PC-3 (cell line): ENCODE measurements around the gene NEU2.

Experiments used
- EZH2 ChIP-seq: fragments of 300-600 bp; sonication (generic); IDR thresholded peaks from one replicate; pipeline ENCODE4 v1.6.1; 2017; ENCODE audit warnings: antibody characterized with exemption, mild to moderate bottlenecking, low read length; ENCODE audit not compliant: unreplicated experiment
- TF ChIP-seq, protein P1 (sequence below): fragments of 300-600 bp; sonication (generic); conservative IDR thresholded peaks from 2 replicates; pipeline ENCODE4 v1.5.1; 2017; ENCODE audit warnings: antibody characterized with exemption, low read depth, mild to moderate bottlenecking, low read length

DNA sequence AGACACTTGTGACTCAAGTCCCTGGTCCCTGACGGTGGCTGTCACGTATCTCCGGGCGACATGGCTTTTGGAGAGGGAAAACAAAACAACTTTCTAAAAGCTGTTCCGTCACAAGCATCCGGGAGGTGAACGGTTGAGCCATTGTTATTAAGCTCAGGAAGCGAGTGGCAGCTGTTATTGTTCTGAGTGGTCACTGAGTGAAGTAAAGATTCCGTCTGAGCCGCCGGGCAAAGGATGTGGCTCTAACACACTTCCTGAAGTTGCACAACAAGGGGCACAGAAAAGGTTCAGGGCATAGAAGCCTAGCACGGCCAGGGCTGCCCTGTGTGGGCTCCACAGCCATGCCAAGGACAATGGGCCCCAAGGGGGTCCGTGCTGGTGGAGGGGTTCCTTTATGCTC is 52.0 kb downstream of the NEU2 start:
- TF ChIP-seq, protein P1, sequence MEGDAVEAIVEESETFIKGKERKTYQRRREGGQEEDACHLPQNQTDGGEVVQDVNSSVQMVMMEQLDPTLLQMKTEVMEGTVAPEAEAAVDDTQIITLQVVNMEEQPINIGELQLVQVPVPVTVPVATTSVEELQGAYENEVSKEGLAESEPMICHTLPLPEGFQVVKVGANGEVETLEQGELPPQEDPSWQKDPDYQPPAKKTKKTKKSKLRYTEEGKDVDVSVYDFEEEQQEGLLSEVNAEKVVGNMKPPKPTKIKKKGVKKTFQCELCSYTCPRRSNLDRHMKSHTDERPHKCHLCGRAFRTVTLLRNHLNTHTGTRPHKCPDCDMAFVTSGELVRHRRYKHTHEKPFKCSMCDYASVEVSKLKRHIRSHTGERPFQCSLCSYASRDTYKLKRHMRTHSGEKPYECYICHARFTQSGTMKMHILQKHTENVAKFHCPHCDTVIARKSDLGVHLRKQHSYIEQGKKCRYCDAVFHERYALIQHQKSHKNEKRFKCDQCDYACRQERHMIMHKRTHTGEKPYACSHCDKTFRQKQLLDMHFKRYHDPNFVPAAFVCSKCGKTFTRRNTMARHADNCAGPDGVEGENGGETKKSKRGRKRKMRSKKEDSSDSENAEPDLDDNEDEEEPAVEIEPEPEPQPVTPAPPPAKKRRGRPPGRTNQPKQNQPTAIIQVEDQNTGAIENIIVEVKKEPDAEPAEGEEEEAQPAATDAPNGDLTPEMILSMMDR: no peak
- TF ChIP-seq EZH2: no peak
